ENCODE measurements around the gene NARS2. TPM values are rescaled to one million over a fixed set of nuclear protein-coding genes. Genes with fewer than 3 reads are reported as not detected.

NARS2 gene
- total RNA-seq, 4 donors from 2014 or later = 9.0 to 22.1 (median 9.2) TPM

GRCh38 chr11:78588517-78588916 is 13.9 kb upstream of the NARS2 start:
- ATAC-seq = no peak
- WGBS, 2 donors (ENCODE audit: low coverage in 1 of 2) = 26 to 49% methylated on average over 2 to 3 of the region's 3 CpGs

DNA sequence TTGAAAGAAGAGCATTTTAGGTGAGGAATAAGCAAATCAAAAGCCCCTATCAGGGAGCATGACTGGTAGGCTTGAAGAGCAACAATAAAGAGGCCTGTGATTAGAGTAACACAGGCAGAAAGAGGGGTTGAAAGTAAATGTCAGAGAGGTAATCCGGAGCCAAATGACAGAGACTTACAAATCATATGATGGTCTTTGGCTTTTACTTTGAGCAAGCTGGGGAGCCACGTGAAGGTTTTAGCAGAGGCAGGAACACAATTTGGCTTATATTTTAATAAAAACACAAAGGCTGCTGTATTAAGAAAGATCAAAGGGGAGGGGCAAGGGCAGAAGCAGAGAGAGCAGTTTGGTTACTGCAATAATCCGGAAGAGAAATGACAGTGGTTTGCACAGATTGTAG is 12.8 kb upstream of the NARS2 start:
- H3K27me3 ChIP-seq = peaks cover 5% of the 10 kb centered on the region
- no peak overlapping the region for H3K27ac ChIP-seq
- no peak for TF ChIP-seq EP300 (IDR thresholded peaks at IDR 0.05)
- H3K36me3 ChIP-seq = no peaks in the 10 kb centered on the region
- 78 to 83% methylated on average over 3 of the region's 3 CpGs for WGBS, 2 donors (ENCODE audit: low coverage in 1 of 2)
- ATAC-seq = no peak
- H3K4me3 ChIP-seq = no peak overlapping the region
- H3K4me1 ChIP-seq = no peaks in the 10 kb centered on the region
- H3K9me3 ChIP-seq = peaks cover 0 to 27% (median 3%) of the 10 kb centered on the region in 3 donors

More at GRCh38 chr11:78588517-78588916, 13.9 kb upstream of the NARS2 start:
- Histone ChIP-seq H3K27me3 (peaks cover 5% of the 10 kb centered on the region), H3K9me3 (peaks cover 0 to 16% (median under 1%) of the 10 kb centered on the region in 3 donors), H3K36me3 (no peaks in the 10 kb centered on the region), H3K4me1 (no peaks in the 10 kb centered on the region), H3K27ac (no peak overlapping the region), H3K4me3 (no peak overlapping the region)
- no peak for TF ChIP-seq EP300 (IDR thresholded peaks at IDR 0.05)
- no peak for TF ChIP-seq POLR2AphosphoS5 (IDR thresholded peaks at IDR 0.05)
- TF ChIP-seq, protein P1, sequence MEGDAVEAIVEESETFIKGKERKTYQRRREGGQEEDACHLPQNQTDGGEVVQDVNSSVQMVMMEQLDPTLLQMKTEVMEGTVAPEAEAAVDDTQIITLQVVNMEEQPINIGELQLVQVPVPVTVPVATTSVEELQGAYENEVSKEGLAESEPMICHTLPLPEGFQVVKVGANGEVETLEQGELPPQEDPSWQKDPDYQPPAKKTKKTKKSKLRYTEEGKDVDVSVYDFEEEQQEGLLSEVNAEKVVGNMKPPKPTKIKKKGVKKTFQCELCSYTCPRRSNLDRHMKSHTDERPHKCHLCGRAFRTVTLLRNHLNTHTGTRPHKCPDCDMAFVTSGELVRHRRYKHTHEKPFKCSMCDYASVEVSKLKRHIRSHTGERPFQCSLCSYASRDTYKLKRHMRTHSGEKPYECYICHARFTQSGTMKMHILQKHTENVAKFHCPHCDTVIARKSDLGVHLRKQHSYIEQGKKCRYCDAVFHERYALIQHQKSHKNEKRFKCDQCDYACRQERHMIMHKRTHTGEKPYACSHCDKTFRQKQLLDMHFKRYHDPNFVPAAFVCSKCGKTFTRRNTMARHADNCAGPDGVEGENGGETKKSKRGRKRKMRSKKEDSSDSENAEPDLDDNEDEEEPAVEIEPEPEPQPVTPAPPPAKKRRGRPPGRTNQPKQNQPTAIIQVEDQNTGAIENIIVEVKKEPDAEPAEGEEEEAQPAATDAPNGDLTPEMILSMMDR (IDR thresholded peaks at IDR 0.05) = no peak

DNA sequence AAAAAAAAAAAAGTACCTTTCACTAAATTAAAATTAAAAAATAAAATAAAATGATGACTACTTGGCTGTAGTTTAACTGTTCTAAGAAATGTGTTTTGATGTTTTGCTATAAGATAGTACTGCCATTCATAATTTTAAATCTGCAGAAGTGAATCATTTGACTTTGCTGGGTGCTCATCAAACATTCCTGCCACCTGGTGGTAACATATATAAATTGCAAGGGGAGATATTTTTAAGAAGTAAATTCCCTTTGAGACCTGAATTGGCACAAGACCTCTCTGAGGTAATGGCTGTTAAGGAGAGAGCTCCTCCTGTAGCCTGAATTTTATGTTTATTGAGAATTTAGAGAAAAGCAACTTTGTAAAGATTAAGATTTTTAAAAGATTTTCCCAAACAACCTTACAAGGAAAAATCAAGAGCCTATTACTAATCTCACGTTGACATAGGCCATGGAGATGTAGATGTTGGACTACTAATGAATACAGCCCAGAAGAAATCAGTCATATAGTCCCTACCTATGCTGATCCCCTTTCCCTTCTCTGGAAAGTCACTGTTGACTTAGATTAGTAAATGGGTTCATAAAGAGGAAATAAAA is 11.9 kb upstream of the NARS2 start:
- Histone ChIP-seq H3K4me3 (no peak overlapping the region), H3K27ac (no peak overlapping the region), H3K36me3 (no peaks in the 10 kb centered on the region), H3K9me3 (peaks cover 0 to 29% (median 3%) of the 10 kb centered on the region in 3 donors), H3K4me1 (no peaks in the 10 kb centered on the region), H3K27me3 (peaks cover 5% of the 10 kb centered on the region)
- ATAC-seq = no peak
- WGBS, 2 donors (ENCODE audit: low coverage in 1 of 2) = 82 to 100% methylated on average over 1 of the region's 1 CpG
- TF ChIP-seq POLR2AphosphoS5 (IDR thresholded peaks at IDR 0.05) (no peak), POLR2A (IDR thresholded peaks at IDR 0.05) (no peak), EP300 (IDR thresholded peaks at IDR 0.05) (no peak)
- TF ChIP-seq, protein P1 (IDR thresholded peaks at IDR 0.05) = peak in 3 of 4 experiments; percentile 11 to 19 (median 14)

- no peak overlapping the region for H3K4me3 ChIP-seq
- H3K27ac ChIP-seq = no peak overlapping the region
- no peak for TF ChIP-seq POLR2AphosphoS5 (IDR thresholded peaks at IDR 0.05)
- TF ChIP-seq EP300 (IDR thresholded peaks at IDR 0.05) = no peak
- TF ChIP-seq, protein P1 (IDR thresholded peaks at IDR 0.05) = no peak
- TF ChIP-seq POLR2A (IDR thresholded peaks at IDR 0.05) = no peak
- no peaks in the 10 kb centered on the region for H3K36me3 ChIP-seq
- peaks cover 0 to 29% (median 3%) of the 10 kb centered on the region in 3 donors for H3K9me3 ChIP-seq
- no peaks in the 10 kb centered on the region for H3K4me1 ChIP-seq
- H3K27me3 ChIP-seq = peaks cover 11% of the 10 kb centered on the region
- 72 to 75% methylated on average over 2 of the region's 2 CpGs for WGBS, 2 donors (ENCODE audit: low coverage in 1 of 2)
- no peak for ATAC-seq
These were observed 9.2 kb upstream of the NARS2 start for GRCh38 chr11:78583889-78584288.

DNA sequence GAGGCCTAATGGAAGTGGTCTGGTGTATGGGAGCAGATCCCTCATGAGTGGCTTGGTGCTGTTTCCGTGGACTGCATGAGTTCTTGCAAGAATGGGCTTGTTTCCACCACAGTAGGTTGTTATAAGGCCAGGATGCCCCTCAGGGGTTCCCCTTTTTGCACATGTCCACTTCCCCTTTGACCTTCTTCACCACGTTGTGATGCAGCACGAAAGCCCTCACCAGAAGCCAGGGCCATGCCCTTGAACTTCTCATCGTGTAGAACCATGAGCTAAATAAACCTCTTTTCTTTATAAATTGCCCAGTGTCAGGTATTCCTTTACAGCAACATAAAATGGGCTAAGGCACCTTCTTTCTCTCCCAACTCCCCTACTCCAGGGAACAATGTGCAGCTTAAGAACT is 2.8 kb upstream of the NARS2 start:
- peaks cover 0 to 20% (median 0%) of the 10 kb centered on the region in 3 donors for H3K4me1 ChIP-seq
- TF ChIP-seq EP300 (IDR thresholded peaks at IDR 0.05) = no peak
- H3K9me3 ChIP-seq = peaks cover 0 to 3% (median 0%) of the 10 kb centered on the region in 3 donors
- H3K27me3 ChIP-seq = peaks cover 7% of the 10 kb centered on the region
- H3K4me3 ChIP-seq = no peak overlapping the region
- ATAC-seq = no peak
- no peak overlapping the region for H3K27ac ChIP-seq
- 54 to 60% methylated on average over 4 of the region's 4 CpGs for WGBS, 2 donors (ENCODE audit: low coverage in 1 of 2)
- H3K36me3 ChIP-seq = no peaks in the 10 kb centered on the region

DNA sequence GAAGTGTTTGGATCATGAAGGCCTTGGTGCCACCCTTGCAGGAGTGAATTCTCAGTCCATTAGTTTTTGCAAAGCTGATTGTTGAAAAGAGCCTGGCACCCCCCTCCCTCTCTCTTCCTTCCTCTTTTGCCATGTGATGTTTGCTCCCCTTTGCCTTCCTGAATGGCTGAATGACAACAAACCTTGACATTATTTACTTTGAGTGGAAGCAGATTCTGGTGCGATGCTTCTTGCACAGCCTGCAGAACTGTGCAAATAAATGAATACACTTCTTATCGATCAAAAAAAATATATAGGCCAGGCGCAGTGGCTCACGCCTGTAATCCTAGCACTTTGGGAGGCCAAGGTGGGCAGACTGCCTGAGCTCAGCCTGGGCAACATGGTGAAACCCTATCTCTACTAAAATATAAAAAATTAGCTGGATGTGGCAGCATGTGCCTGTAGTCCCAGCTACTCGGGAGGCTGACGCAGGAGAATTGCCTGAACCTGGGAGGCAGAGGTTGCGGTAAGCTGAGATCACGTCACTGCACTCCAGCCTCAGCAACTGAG is 2.0 kb upstream of the NARS2 start:
- Histone ChIP-seq H3K36me3 (no peaks in the 10 kb centered on the region), H3K4me1 (peaks cover 0 to 20% (median 0%) of the 10 kb centered on the region in 3 donors), H3K9me3 (no peaks in the 10 kb centered on the region), H3K27ac (no peak overlapping the region), H3K4me3 (no peak overlapping the region), H3K27me3 (peaks cover 7% of the 10 kb centered on the region)
- WGBS, 2 donors (ENCODE audit: low coverage in 1 of 2) = 78 to 84% methylated on average over 4 to 6 of the region's 8 CpGs
- ATAC-seq = no peak
- TF ChIP-seq, protein P1 (IDR thresholded peaks at IDR 0.05) = no peak
- TF ChIP-seq POLR2AphosphoS5 (IDR thresholded peaks at IDR 0.05) = no peak
- TF ChIP-seq EP300 (IDR thresholded peaks at IDR 0.05) = no peak
- no peak for TF ChIP-seq POLR2A (IDR thresholded peaks at IDR 0.05)

All from gastroesophageal sphincter (tissue), 4 donors.